WTC11 (cell line): ENCODE measurements around the gene CRISP2. TPM values are rescaled to one million over a fixed set of nuclear protein-coding genes. Genes with fewer than 3 reads are reported as not detected.

Experiments
- ATAC-seq: fragments of 200-7000 bp; cut with Tn5 transposase; 2 replicates; pipeline ENCODE4 v1.10.0; 2021; ENCODE audit warnings: mild to moderate bottlenecking, moderate library complexity
- CTCF ChIA-PET: fragments of 300-600 bp; sonication (Branson Sonifier 250); formaldehyde crosslinking; loops from one replicate; lab custom pipeline; 2021; ENCODE audit warnings: antibody characterized with exemption; lab: Charles Lee
- POLR2A ChIA-PET: fragments of 350-600 bp; sonication (Branson Sonifier 250); formaldehyde crosslinking; loops from one replicate; lab custom pipeline; 2021; ENCODE audit warnings: antibody characterized with exemption; lab: Charles Lee
- DNase-seq: peaks from one replicate; pipeline ENCODE4 v3.0.0; 2021; ENCODE audit warnings: low spot score
- H3K27ac Mint-ChIP-seq: 2 replicates; pipeline ENCODE4 v1.8.0; 2021; ENCODE audit warnings: mixed read lengths
- H3K27me3 Mint-ChIP-seq: 2 replicates; pipeline ENCODE4 v1.8.0; 2021; ENCODE audit warnings: low read depth, mild to moderate bottlenecking, moderate library complexity, mixed read lengths
- H3K36me3 Mint-ChIP-seq: 2 replicates; pipeline ENCODE4 v1.8.0; 2021; ENCODE audit warnings: mixed read lengths
- H3K4me1 Mint-ChIP-seq: 2 replicates; pipeline ENCODE4 v1.8.0; 2022; ENCODE audit warnings: mixed read lengths
- H3K4me3 Mint-ChIP-seq: 2 replicates; pipeline ENCODE4 v1.8.0; 2021; ENCODE audit warnings: mild to moderate bottlenecking, moderate library complexity, mixed read lengths
- H3K9me3 Mint-ChIP-seq: 2 replicates; pipeline ENCODE4 v1.8.0; 2021; ENCODE audit warnings: mixed read lengths
- ARID4B ChIP-seq: sonication (generic); formaldehyde crosslinking; IDR thresholded peaks from 2 replicates; pipeline ENCODE4 v1.8.0; 2023; ENCODE audit warnings: missing genetic modification reagents, mild to moderate bottlenecking, borderline replicate concordance
- ATF1 ChIP-seq: sonication (generic); formaldehyde crosslinking; IDR thresholded peaks from 2 replicates; pipeline ENCODE4 v1.8.1; 2023; ENCODE audit warnings: mild to moderate bottlenecking, moderate library complexity, missing genetic modification reagents
- E2F5 ChIP-seq: sonication (generic); formaldehyde crosslinking; IDR thresholded peaks from 2 replicates; pipeline ENCODE4 v1.8.1; 2022; ENCODE audit warnings: mild to moderate bottlenecking, moderate library complexity, missing genetic modification reagents
- ELF4 ChIP-seq: sonication (generic); formaldehyde crosslinking; IDR thresholded peaks from 2 replicates; pipeline ENCODE4 v1.8.1; 2022; ENCODE audit warnings: low read depth, mild to moderate bottlenecking, moderate library complexity, missing genetic modification reagents
- FOXP1 ChIP-seq: sonication (generic); formaldehyde crosslinking; IDR thresholded peaks from 2 replicates; pipeline ENCODE4 v1.8.0; 2022; ENCODE audit warnings: missing genetic modification reagents, mild to moderate bottlenecking, moderate library complexity, borderline replicate concordance
- FOXP4 ChIP-seq: sonication (generic); formaldehyde crosslinking; IDR thresholded peaks from 2 replicates; pipeline ENCODE4 v1.8.0; 2022; ENCODE audit warnings: mild to moderate bottlenecking, missing genetic modification reagents
- HMGXB4 ChIP-seq: sonication (generic); formaldehyde crosslinking; IDR thresholded peaks from 2 replicates; pipeline ENCODE4 v1.8.1; 2023; ENCODE audit warnings: mild to moderate bottlenecking, moderate library complexity, missing genetic modification reagents
- MXD4 ChIP-seq: fragments of 250-450 bp; sonication (Bioruptor Pico); IDR thresholded peaks from 2 replicates; pipeline ENCODE4 v1.8.0; 2021; ENCODE audit warnings: mild to moderate bottlenecking, moderate library complexity, borderline replicate concordance
- MYBL2 ChIP-seq: sonication (generic); formaldehyde crosslinking; IDR thresholded peaks from 2 replicates; pipeline ENCODE4 v1.8.1; 2023; ENCODE audit warnings: mild to moderate bottlenecking, moderate library complexity, missing genetic modification reagents
- NR2C2 ChIP-seq: sonication (generic); formaldehyde crosslinking; IDR thresholded peaks from 2 replicates; pipeline ENCODE4 v1.8.0; 2022; ENCODE audit warnings: mild to moderate bottlenecking, missing genetic modification reagents
- OVOL2 ChIP-seq: fragments of 250-450 bp; sonication (Bioruptor Pico); IDR thresholded peaks from 2 replicates; pipeline ENCODE4 v1.9.0; 2021; ENCODE audit warnings: mild to moderate bottlenecking, borderline replicate concordance
- STAT6 ChIP-seq: sonication (generic); formaldehyde crosslinking; conservative IDR thresholded peaks from 2 replicates; pipeline ENCODE4 v1.8.1; 2023; ENCODE audit warnings: mild to moderate bottlenecking, low read depth, missing genetic modification reagents, moderate library complexity
- TP53 ChIP-seq: sonication (generic); formaldehyde crosslinking; IDR thresholded peaks from 2 replicates; pipeline ENCODE4 v1.8.1; 2023; ENCODE audit warnings: mild to moderate bottlenecking, missing genetic modification reagents
- ZSCAN18 ChIP-seq: fragments of 250-450 bp; sonication (Bioruptor Pico); IDR thresholded peaks from 2 replicates; pipeline ENCODE4 v2.1.2; 2022; ENCODE audit warnings: mild to moderate bottlenecking, moderate library complexity
- total RNA-seq: library from RNA; stranded (reverse); gene quantifications from 3 replicates; pipeline ENCODE4 v1.2.3, GENCODE V29; 2021
- TF ChIP-seq, protein P1 (sequence below): sonication (generic); formaldehyde crosslinking; IDR thresholded peaks from 2 replicates; pipeline ENCODE4 v1.8.0; 2022; ENCODE audit warnings: mild to moderate bottlenecking, missing genetic modification reagents

CRISP2 gene
- total RNA-seq, 1 experiment from 2014 or later: not detected

DNA sequence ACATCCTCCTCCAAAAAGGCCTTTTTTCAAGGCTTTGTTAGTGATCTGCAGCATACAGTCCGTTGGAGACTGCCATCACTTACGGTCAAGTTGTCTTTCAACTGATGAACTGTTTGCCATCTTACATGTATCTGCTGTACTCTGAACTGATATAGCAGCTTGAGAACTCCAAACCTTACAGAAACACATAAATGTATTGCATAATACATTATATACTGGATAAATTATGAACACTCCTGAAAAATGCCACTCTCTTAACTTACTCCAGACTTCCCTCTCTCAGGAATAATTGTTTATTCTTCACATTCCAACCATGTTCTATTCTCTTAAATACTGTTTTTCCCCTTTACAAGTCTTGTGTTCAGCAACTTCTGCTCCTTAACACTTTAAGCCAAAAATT, 62.1 kb downstream of the CRISP2 start:
- ChIA-PET CTCF (no interaction called here), POLR2A (no interaction called here)
- Mint-ChIP-seq H3K27ac (no peak overlapping the region), H3K4me1 (no peaks in the 10 kb centered on the region), H3K4me3 (no peak overlapping the region), H3K27me3 (no peaks in the 10 kb centered on the region), H3K36me3 (no peaks in the 10 kb centered on the region), H3K9me3 (no peaks in the 10 kb centered on the region)
- TF ChIP-seq, protein P1, sequence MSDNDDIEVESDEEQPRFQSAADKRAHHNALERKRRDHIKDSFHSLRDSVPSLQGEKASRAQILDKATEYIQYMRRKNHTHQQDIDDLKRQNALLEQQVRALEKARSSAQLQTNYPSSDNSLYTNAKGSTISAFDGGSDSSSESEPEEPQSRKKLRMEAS (CRISPR knock-in tag): no peak
- TF ChIP-seq ZSCAN18: no peak
- no peak for TF ChIP-seq MXD4 (CRISPR knock-in tag)
- TF ChIP-seq NR2C2: no peak
- TF ChIP-seq ELF4 (CRISPR knock-in tag): no peak
- TF ChIP-seq MYBL2 (CRISPR knock-in tag): no peak
- TF ChIP-seq OVOL2 (CRISPR knock-in tag): no peak
- TF ChIP-seq ARID4B (CRISPR knock-in tag): no peak
- no peak for TF ChIP-seq FOXP4 (CRISPR knock-in tag)
- no peak for TF ChIP-seq TP53
- ATAC-seq: no peak
- no peak for DNase-seq

GRCh38 chr6:49649988-49650387, 63.4 kb downstream of the CRISP2 start:
- Mint-ChIP-seq H3K4me3 (no peak overlapping the region), H3K36me3 (no peaks in the 10 kb centered on the region), H3K27me3 (no peaks in the 10 kb centered on the region), H3K9me3 (no peaks in the 10 kb centered on the region), H3K27ac (no peak overlapping the region), H3K4me1 (no peaks in the 10 kb centered on the region)
- ATAC-seq (no peak), DNase-seq (no peak)
- ChIA-PET POLR2A (no interaction called here), CTCF (no interaction called here)
- TF ChIP-seq STAT6 (CRISPR knock-in tag) (no peak), ZSCAN18 (no peak), ATF1 (CRISPR knock-in tag) (no peak), E2F5 (no peak), FOXP1 (CRISPR knock-in tag) (no peak), HMGXB4 (CRISPR knock-in tag) (no peak)
